ENCODE results near the gene MVK. TPM values are rescaled to one million over a fixed set of nuclear protein-coding genes. Genes with fewer than 3 reads are reported as not detected.

The MVK gene
- total RNA-seq, 4 donors from 2014 or later = 20.9 to 52.0 (median 30.5) TPM

DNA sequence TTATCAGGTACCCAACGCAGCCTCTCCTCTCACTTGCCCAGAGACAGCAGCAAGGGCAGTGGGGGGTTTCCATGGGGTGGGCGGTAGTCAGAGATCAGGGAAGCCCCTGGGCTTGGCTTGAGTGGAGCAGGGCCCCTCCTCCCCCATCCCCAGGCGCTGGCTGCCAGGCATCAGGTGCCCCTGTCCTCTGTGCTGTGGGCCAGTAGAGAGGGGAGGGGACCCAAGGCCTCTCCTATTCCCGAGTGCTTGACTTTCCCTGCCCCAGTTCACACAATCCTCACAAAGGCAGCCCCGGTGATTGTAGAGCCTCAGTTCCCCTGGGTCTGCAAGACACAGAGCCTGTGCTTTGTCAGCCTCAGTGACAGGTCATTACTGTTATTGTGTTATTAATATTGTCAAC is 57.7 kb downstream of the MVK start:
- Histone ChIP-seq H3K27ac (no peak overlapping the region), H3K9me3 (no peaks in the 10 kb centered on the region), H3K36me3 (no peaks in the 10 kb centered on the region), H3K4me3 (no peak overlapping the region), H3K27me3 (peaks cover 0 to 30% of the 10 kb centered on the region in 2 donors), H3K4me1 (no peaks in the 10 kb centered on the region)
- no peak for DNase-seq (ENCODE audit: low spot score in 2 of 2)
- WGBS, 2 donors = 48 to 49% methylated on average over 5 of the region's 5 CpGs
- TF ChIP-seq POLR2A (IDR thresholded peaks at IDR 0.05) (no peak), CTCF (IDR thresholded peaks at IDR 0.05) (no peak), EP300 (IDR thresholded peaks at IDR 0.05) (no peak)

GRCh38 chr12:109631751-109632150 is 58.2 kb downstream of the MVK start:
- H3K4me1 ChIP-seq = no peaks in the 10 kb centered on the region
- no peaks in the 10 kb centered on the region for H3K36me3 ChIP-seq
- H3K27me3 ChIP-seq = peaks cover 0 to 25% of the 10 kb centered on the region in 2 donors
- no peak for DNase-seq (ENCODE audit: low spot score in 2 of 2)
- no peak overlapping the region for H3K4me3 ChIP-seq
- H3K27ac ChIP-seq = no peak overlapping the region
- WGBS, 2 donors = 81 to 90% methylated on average over 3 of the region's 3 CpGs
- H3K9me3 ChIP-seq = no peaks in the 10 kb centered on the region
- no peak for TF ChIP-seq CTCF (IDR thresholded peaks at IDR 0.05)
- no peak for TF ChIP-seq POLR2A (IDR thresholded peaks at IDR 0.05)
- TF ChIP-seq EP300 (IDR thresholded peaks at IDR 0.05) = no peak

DNA sequence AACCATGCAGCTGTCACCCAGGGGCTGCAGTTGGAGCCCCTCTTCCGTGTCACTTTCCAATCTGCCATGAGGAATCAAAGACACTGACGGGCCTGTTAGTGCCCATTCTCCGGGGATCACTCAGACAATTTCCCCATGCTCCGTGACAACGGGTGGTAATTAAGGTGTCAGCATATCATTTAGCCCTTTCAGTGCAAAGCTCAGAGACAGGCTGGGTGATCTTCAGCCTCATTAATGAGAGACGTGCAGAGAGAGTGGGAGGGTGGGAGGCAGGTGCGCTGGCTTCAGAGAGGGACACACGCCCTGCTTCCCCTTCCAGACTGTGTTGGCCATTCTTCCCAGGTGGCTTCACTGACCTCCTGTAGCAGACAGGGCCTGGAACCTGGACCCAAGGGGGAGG is 58.7 kb downstream of the MVK start:
- H3K9me3 ChIP-seq = no peaks in the 10 kb centered on the region
- peaks cover 0 to 24% of the 10 kb centered on the region in 2 donors for H3K27me3 ChIP-seq
- H3K36me3 ChIP-seq = no peaks in the 10 kb centered on the region
- TF ChIP-seq EP300 (IDR thresholded peaks at IDR 0.05) = no peak
- TF ChIP-seq CTCF (IDR thresholded peaks at IDR 0.05) = no peak
- no peak for TF ChIP-seq POLR2A (IDR thresholded peaks at IDR 0.05)
- H3K27ac ChIP-seq = no peak overlapping the region
- H3K4me3 ChIP-seq = no peak overlapping the region
- no peak for DNase-seq (ENCODE audit: low spot score in 2 of 2)
- no peaks in the 10 kb centered on the region for H3K4me1 ChIP-seq
- 67 to 80% methylated on average over 8 of the region's 8 CpGs for WGBS, 2 donors

DNA sequence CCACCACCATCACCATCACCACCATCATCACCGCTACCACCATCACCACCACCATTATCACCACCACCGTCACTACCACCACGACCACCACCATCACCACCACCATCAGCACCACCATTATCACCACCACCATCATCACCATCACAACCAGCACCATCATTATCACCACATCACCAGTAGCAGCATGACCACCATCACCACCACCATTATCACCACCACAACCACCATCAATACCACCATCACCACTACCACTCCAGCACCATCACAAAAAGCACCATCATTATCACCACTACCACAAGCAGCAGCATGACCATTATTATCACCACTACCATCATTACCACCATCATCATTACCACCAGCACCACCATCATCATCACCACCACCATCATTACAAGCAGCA is 62.1 kb downstream of the MVK start:
- H3K27ac ChIP-seq = no peak overlapping the region
- no peaks in the 10 kb centered on the region for H3K36me3 ChIP-seq
- H3K4me1 ChIP-seq = no peaks in the 10 kb centered on the region
- no peaks in the 10 kb centered on the region for H3K9me3 ChIP-seq
- no peak for DNase-seq (ENCODE audit: low spot score in 2 of 2)
- no peak overlapping the region for H3K4me3 ChIP-seq
- WGBS, 2 donors = 95 to 97% methylated on average over 3 of the region's 3 CpGs
- no peak for TF ChIP-seq CTCF (IDR thresholded peaks at IDR 0.05)
- TF ChIP-seq POLR2A (IDR thresholded peaks at IDR 0.05) = no peak
- no peak for TF ChIP-seq EP300 (IDR thresholded peaks at IDR 0.05)
- H3K27me3 ChIP-seq = peaks cover 0 to 17% of the 10 kb centered on the region in 2 donors

GRCh38 chr12:109637348-109637747 is 63.8 kb downstream of the MVK start:
- Histone ChIP-seq H3K36me3 (no peaks in the 10 kb centered on the region), H3K27ac (no peak overlapping the region), H3K4me3 (no peak overlapping the region), H3K4me1 (no peaks in the 10 kb centered on the region), H3K27me3 (peaks cover 0 to 9% of the 10 kb centered on the region in 2 donors), H3K9me3 (no peaks in the 10 kb centered on the region)
- DNase-seq (ENCODE audit: low spot score in 2 of 2) = no peak
- WGBS, 2 donors = 5% methylated on average over 4 to 6 of the region's 6 CpGs
- TF ChIP-seq CTCF (IDR thresholded peaks at IDR 0.05) (no peak), EP300 (IDR thresholded peaks at IDR 0.05) (no peak), POLR2A (IDR thresholded peaks at IDR 0.05) (no peak)

Measured in tibial nerve (tissue), 4 donors.